Activated T-cell treated with anti-CD3 and anti-CD28 coated beads, Interleukin-2, amount 50 U/mL, for 72 hours (primary cell): Measurements from ENCODE around the gene DHRSX. TPM values are rescaled to one million over a fixed set of nuclear protein-coding genes. Genes with fewer than 3 reads are reported as not detected.

ENCODE experiments used
- ATAC-seq, 2 donors: fragments of 150-1000 bp; cut with Tn5 transposase; replicated peaks in 1 of 2; 2 replicates each; pipeline ENCODE4 v1.10.0; 2021; ENCODE audit warnings: moderate library complexity in 2 of 2, mild to moderate bottlenecking in 1 of 2
- DNase-seq, 2 donors: peaks; one replicate each; pipeline ENCODE4 v3.0.0; 2021 to 2022; ENCODE audit warnings: mixed read lengths in 1 of 2
- H3K27ac Mint-ChIP-seq: one replicate; pipeline ENCODE4 v1.8.0; 2022; ENCODE audit warnings: mild to moderate bottlenecking, moderate library complexity, mixed read lengths
- H3K27me3 Mint-ChIP-seq: one replicate; pipeline ENCODE4 v1.8.0; 2022; ENCODE audit warnings: low read depth, mixed read lengths
- H3K36me3 Mint-ChIP-seq, 2 donors: one replicate each; pipeline ENCODE4 v1.8.0; 2022; ENCODE audit warnings: mixed read lengths in 2 of 2, mild to moderate bottlenecking in 1 of 2; ENCODE audit not compliant: insufficient read depth in 2 of 2
- H3K4me1 Mint-ChIP-seq: one replicate; pipeline ENCODE4 v1.8.0; 2022; ENCODE audit warnings: low read depth, mixed read lengths
- H3K4me3 Mint-ChIP-seq, 2 donors: one replicate each; pipeline ENCODE4 v1.8.0; 2022; ENCODE audit warnings: mild to moderate bottlenecking in 2 of 2, mixed read lengths in 2 of 2, moderate library complexity in 2 of 2
- H3K9me3 Mint-ChIP-seq, 2 donors: one replicate each; pipeline ENCODE4 v1.8.0; 2022; ENCODE audit warnings: mixed read lengths in 2 of 2
- total RNA-seq, 2 donors: library from RNA; stranded (reverse); gene quantifications; one replicate each; pipeline ENCODE4 v1.2.3, GENCODE V29; 2022

DHRSX gene
- total RNA-seq, 2 donors from 2014 or later, result 24.0 to 26.0 TPM

DNA sequence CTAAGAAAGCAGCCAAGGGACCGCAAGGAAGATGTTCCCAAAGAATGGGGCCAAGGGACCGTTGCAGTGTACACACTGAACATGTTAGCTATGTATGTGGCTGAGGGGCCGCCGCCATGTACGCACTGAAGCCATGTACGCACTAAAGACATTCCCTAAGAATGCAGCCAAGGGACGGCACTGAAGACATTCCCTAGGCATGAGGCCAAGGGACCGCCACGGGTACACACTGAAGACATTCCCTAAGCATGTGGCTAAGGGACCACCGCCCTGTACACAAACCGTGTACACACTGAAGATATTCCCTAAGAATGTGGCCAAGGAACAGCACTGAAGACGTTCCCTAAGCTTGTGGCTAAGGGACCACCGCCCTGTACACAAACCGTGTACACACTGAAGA lies 54.0 kb downstream of the DHRSX start:
- Mint-ChIP-seq H3K27ac (no peak overlapping the region), H3K4me3 (no peak overlapping the region), H3K27me3 (no peaks in the 10 kb centered on the region), H3K9me3 (no peaks in the 10 kb centered on the region), H3K4me1 (peaks cover 7% of the 10 kb centered on the region), H3K36me3 (peaks cover 3 to 13% of the 10 kb centered on the region in 2 donors)
- DNase-seq, result no peak
- no peak for ATAC-seq

GRCh38 chrX:2445662-2446623 lies 54.8 kb downstream of the DHRSX start:
- DNase-seq, result no peak
- Mint-ChIP-seq H3K27me3 (no peaks in the 10 kb centered on the region), H3K4me1 (no peaks in the 10 kb centered on the region), H3K4me3 (no peak overlapping the region), H3K9me3 (no peaks in the 10 kb centered on the region), H3K27ac (no peak overlapping the region), H3K36me3 (peaks cover 5 to 17% of the 10 kb centered on the region in 2 donors)
- no peak for ATAC-seq

- ATAC-seq, result no peak
- H3K27ac Mint-ChIP-seq, result no peak overlapping the region
Measured at GRCh38 chrX:2442694-2443093, 58.1 kb downstream of the DHRSX start.

GRCh38 chrX:2441466-2441865 lies 59.3 kb downstream of the DHRSX start:
- Mint-ChIP-seq H3K9me3 (no peaks in the 10 kb centered on the region), H3K4me3 (no peak overlapping the region), H3K4me1 (no peaks in the 10 kb centered on the region), H3K36me3 (peaks cover 8 to 22% of the 10 kb centered on the region in 2 donors), H3K27ac (no peak overlapping the region), H3K27me3 (no peaks in the 10 kb centered on the region)
- ATAC-seq (no peak), DNase-seq (no peak)

More at GRCh38 chrX:2442694-2443093, 58.1 kb downstream of the DHRSX start:
- Mint-ChIP-seq H3K27me3 (no peaks in the 10 kb centered on the region), H3K36me3 (peaks cover 11 to 25% of the 10 kb centered on the region in 2 donors), H3K9me3 (no peaks in the 10 kb centered on the region), H3K4me1 (no peaks in the 10 kb centered on the region), H3K4me3 (no peak overlapping the region)
- DNase-seq, result no peak

- no peak overlapping the region for H3K4me3 Mint-ChIP-seq
Measured at GRCh38 chrX:2439613-2440012, 61.2 kb downstream of the DHRSX start.

DNA sequence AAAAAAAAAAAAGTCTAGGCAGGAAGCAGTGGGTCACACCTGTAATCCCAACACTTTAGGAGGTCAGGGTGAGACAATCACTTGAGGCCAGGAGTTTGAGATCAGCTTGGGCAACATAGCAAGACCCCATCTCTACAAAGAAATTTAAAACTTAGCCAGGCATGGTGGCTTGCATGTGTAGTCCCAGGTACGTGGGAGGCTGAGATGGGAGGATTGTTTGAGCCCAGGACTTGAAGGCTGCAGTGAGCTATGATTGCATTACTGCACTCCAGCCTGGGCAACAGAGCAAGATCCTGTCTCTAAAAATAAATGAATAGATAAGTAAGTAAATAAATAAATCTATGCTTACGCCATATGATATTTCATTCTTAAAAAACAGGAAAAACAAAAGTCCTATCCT lies 65.3 kb downstream of the DHRSX start:
- H3K4me1 Mint-ChIP-seq, result peaks cover 6% of the 10 kb centered on the region
- H3K27me3 Mint-ChIP-seq, result no peaks in the 10 kb centered on the region
- H3K27ac Mint-ChIP-seq, result no peak overlapping the region
- DNase-seq (no peak), ATAC-seq (no peak)
- peaks cover 1 to 18% of the 10 kb centered on the region in 2 donors for H3K36me3 Mint-ChIP-seq
- no peak overlapping the region for H3K4me3 Mint-ChIP-seq
- no peaks in the 10 kb centered on the region for H3K9me3 Mint-ChIP-seq

More at GRCh38 chrX:2439613-2440012, 61.2 kb downstream of the DHRSX start:
- ATAC-seq (no peak), DNase-seq (no peak)
- Mint-ChIP-seq H3K4me1 (peaks cover 5% of the 10 kb centered on the region), H3K27me3 (no peaks in the 10 kb centered on the region), H3K9me3 (no peaks in the 10 kb centered on the region), H3K27ac (no peak overlapping the region), H3K36me3 (peaks cover 8 to 24% of the 10 kb centered on the region in 2 donors)

DNA sequence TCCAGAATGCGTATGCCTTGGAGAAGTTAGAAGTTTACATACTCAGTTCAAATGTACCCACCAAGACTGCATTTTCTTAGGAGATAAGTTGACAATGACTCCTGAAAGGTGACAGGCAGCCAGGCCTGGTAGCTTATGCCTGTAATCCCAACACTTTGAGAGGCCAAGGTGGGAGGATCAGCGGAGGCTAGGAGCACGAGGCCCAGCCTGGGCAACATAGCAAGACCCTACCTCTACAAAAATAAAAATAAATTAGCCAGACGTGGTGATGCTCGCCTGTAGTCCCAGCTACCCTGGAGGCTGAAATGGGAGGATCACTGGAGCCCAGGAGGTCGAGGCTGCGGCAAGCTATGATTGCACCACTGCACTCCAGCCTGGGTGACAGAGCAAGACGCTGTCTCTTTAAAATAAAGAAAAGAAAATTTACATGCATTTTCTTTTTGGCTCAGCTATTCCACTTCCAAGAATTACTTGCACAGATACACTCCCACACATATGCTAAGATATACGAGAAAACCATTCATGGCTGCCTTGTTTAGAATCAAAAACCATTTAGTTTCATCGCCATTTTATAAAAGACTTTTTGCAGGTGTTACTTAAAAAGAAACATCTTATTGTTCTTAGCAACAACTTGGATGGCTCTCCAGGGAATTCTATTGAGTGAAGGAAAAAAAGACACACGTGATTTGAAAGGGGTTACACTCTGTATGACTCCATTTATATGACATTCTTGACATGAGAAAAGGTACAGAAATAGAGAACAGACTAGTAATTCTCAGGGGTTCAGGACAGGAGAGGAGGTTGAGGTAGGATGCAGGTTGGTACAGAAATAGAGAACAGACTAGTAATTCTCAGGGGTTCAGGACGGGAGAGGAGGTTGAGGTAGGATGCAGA lies 66.3 kb downstream of the DHRSX start:
- Mint-ChIP-seq H3K4me1 (peaks cover 6% of the 10 kb centered on the region), H3K27me3 (no peaks in the 10 kb centered on the region), H3K27ac (peak overlapping the region; percentile 4), H3K36me3 (peaks cover 0 to 12% of the 10 kb centered on the region in 2 donors), H3K9me3 (peaks cover 0 to 3% of the 10 kb centered on the region in 2 donors), H3K4me3 (no peak overlapping the region)
- no peak for ATAC-seq
- no peak for DNase-seq

GRCh38 chrX:2432298-2432863 lies 68.4 kb downstream of the DHRSX start:
- peaks cover 4 to 17% of the 10 kb centered on the region in 2 donors for H3K36me3 Mint-ChIP-seq

GRCh38 chrX:2430265-2430825 lies 70.4 kb downstream of the DHRSX start:
- Mint-ChIP-seq H3K36me3 (peaks cover 12 to 25% of the 10 kb centered on the region in 2 donors), H3K27ac (no peak overlapping the region), H3K4me1 (peaks cover 6% of the 10 kb centered on the region), H3K4me3 (no peak overlapping the region), H3K27me3 (no peaks in the 10 kb centered on the region), H3K9me3 (peaks cover 5 to 9% of the 10 kb centered on the region in 2 donors)
- no peak for ATAC-seq
- no peak for DNase-seq

More at GRCh38 chrX:2432298-2432863, 68.4 kb downstream of the DHRSX start:
- ATAC-seq, result no peak
- Mint-ChIP-seq H3K4me3 (no peak overlapping the region), H3K9me3 (peaks cover 2 to 4% of the 10 kb centered on the region in 2 donors), H3K27me3 (no peaks in the 10 kb centered on the region), H3K4me1 (peaks cover 6% of the 10 kb centered on the region), H3K27ac (no peak overlapping the region)
- DNase-seq, result no peak

DNA sequence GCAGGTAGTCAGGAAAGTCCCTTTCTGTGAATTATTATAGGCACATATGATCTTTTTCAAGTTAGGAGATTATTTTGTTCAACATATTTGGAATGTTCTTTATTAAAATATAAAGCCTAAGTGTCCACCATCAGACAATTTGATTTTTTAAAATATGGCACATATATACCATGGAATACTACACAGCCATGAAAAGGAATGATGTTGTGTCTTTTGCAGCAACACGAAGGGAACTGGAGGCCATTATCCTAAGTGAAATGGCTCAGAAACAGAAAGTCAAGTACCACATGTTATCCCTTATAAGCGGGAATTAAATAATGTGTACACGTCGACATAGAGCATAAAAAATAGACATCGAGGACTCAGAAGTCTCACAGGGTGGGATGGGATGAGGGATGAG lies 73.0 kb downstream of the DHRSX start:
- Mint-ChIP-seq H3K4me1 (no peaks in the 10 kb centered on the region), H3K27ac (no peak overlapping the region), H3K9me3 (peaks cover 5 to 9% of the 10 kb centered on the region in 2 donors), H3K4me3 (no peak overlapping the region), H3K36me3 (peaks cover 14 to 27% of the 10 kb centered on the region in 2 donors), H3K27me3 (no peaks in the 10 kb centered on the region)
- DNase-seq (no peak), ATAC-seq (no peak)

- Mint-ChIP-seq H3K36me3 (peaks cover 14 to 27% of the 10 kb centered on the region in 2 donors), H3K27ac (no peak overlapping the region), H3K9me3 (peaks cover 5 to 9% of the 10 kb centered on the region in 2 donors), H3K27me3 (no peaks in the 10 kb centered on the region), H3K4me1 (no peaks in the 10 kb centered on the region), H3K4me3 (no peak overlapping the region)
- ATAC-seq, result no peak
- no peak for DNase-seq
Measured at GRCh38 chrX:2427147-2427546, 73.6 kb downstream of the DHRSX start.

DNA sequence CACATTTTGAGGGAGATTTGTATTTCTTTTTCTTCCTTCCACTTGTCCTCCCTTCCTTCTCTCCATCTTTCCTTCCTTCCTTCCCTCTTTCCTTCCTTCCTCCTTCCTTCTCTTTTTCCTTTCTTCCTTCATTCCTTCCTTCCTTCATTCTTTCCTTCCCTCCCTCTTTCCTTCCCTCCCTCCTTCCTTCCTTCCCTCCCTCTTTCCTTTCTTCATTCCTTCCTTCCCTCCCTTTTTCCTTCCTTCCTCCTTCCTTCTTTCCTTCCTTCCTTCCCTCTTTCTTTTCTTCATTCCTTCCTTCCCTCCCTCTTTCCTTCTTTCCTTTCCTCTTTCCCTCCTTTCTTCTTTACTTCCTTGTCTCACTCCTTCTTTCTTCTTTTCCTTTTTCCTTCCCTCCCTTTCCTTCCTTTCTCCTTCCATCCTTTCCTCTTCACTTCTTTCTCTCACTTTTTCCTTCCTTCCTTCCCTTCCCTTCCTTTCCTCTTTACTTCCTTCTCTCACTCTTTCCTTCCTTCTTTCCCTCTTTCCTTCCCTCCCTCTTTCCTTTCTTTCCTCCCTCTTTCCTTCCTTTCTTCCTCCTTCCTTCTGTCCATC lies 74.4 kb downstream of the DHRSX start:
- no peaks in the 10 kb centered on the region for H3K27me3 Mint-ChIP-seq

More for the DNA sequence above, 74.4 kb downstream of the DHRSX start:
- no peak for DNase-seq
- no peak overlapping the region for H3K4me3 Mint-ChIP-seq
- H3K9me3 Mint-ChIP-seq, result peaks cover 5 to 9% of the 10 kb centered on the region in 2 donors
- no peak for ATAC-seq
- peaks cover 16 to 30% of the 10 kb centered on the region in 2 donors for H3K36me3 Mint-ChIP-seq
- no peak overlapping the region for H3K27ac Mint-ChIP-seq
- no peaks in the 10 kb centered on the region for H3K4me1 Mint-ChIP-seq
